CD4-positive, CD25-positive, alpha-beta regulatory T cell (primary cell): ENCODE data around the gene CERKL. TPM values are rescaled to one million over a fixed set of nuclear protein-coding genes. Genes with fewer than 3 reads are reported as not detected.
A peak's percentile ranks its signal among the peaks of the same experiment; 100 is the strongest.

ENCODE experiments used
- ATAC-seq, 2 donors: fragments of 150-1000 bp; cut with Tn5 transposase; one replicate each; pipeline ENCODE4 v1.10.0; 2021; ENCODE audit warnings: low read depth in 2 of 2, moderate number of reproducible peaks in 2 of 2, moderate library complexity in 1 of 2
- DNase-seq, 3 donors: peaks; one replicate each; pipeline versions ENCODE4 v3.0.0 to v3.0.0-alpha.2; 2012 to 2022; ENCODE audit warnings: mixed read lengths in 1 of 3
- H3K27ac ChIP-seq: one replicate; pipeline ENCODE4 v1.7.0; 2013; ENCODE audit warnings: mild to moderate bottlenecking, low read length; ENCODE audit not compliant: insufficient read depth, poor library complexity, severe bottlenecking
- H3K27me3 ChIP-seq: one replicate; pipeline ENCODE4 v1.7.0; 2013; ENCODE audit warnings: low read length; ENCODE audit not compliant: control insufficient read depth, insufficient read depth
- H3K36me3 ChIP-seq: one replicate; pipeline ENCODE4 v1.7.0; 2013; ENCODE audit warnings: mild to moderate bottlenecking, low read length, moderate library complexity; ENCODE audit not compliant: control insufficient read depth, insufficient read depth
- H3K4me1 ChIP-seq: 2 replicates; pipeline ENCODE4 v1.7.0; 2013; ENCODE audit warnings: mild to moderate bottlenecking, low read length; ENCODE audit not compliant: insufficient read depth, control insufficient read depth, poor library complexity, severe bottlenecking
- H3K4me3 ChIP-seq: one replicate; pipeline ENCODE4 v1.7.0; 2013; ENCODE audit warnings: low read depth, mild to moderate bottlenecking, low read length, moderate library complexity
- H3K9me3 ChIP-seq, 2 experiments: 1 replicate in 1 of 2; 2 replicates in 1 of 2; pipeline ENCODE4 v1.7.0; 2013; ENCODE audit warnings: low read length in 2 of 2, mild to moderate bottlenecking in 1 of 2, moderate library complexity in 1 of 2; ENCODE audit not compliant: control insufficient read depth in 2 of 2
- H3K27ac Mint-ChIP-seq, 3 donors: one replicate each; pipeline ENCODE4 v1.8.0; 2020 to 2022; ENCODE audit warnings: mild to moderate bottlenecking in 3 of 3, mixed read lengths in 3 of 3, moderate library complexity in 2 of 3
- H3K27me3 Mint-ChIP-seq: one replicate; pipeline ENCODE4 v1.8.0; 2022; ENCODE audit warnings: mild to moderate bottlenecking, mixed read lengths
- H3K36me3 Mint-ChIP-seq: one replicate; pipeline ENCODE4 v1.8.0; 2020; ENCODE audit warnings: mixed read lengths
- H3K4me1 Mint-ChIP-seq, 4 donors: one replicate each; pipeline ENCODE4 v1.8.0; 2020 to 2022; ENCODE audit warnings: mixed read lengths in 4 of 4, mild to moderate bottlenecking in 1 of 4
- H3K4me3 Mint-ChIP-seq, 4 donors: one replicate each; pipeline ENCODE4 v1.8.0; 2020 to 2022; ENCODE audit warnings: mild to moderate bottlenecking in 4 of 4, mixed read lengths in 4 of 4, moderate library complexity in 3 of 4
- H3K9me3 Mint-ChIP-seq, 7 donors: one replicate each; pipeline ENCODE4 v1.8.0; 2020 to 2022; ENCODE audit warnings: mixed read lengths in 7 of 7, mild to moderate bottlenecking in 3 of 7, moderate library complexity in 2 of 7
- polyA plus RNA-seq, 4 donors: library from polyadenylated mRNA; unstranded; fragments of 300-500 nt; fragmentation: Illumina TruSeq; gene quantifications; one replicate each; pipeline ENCODE4 v1.2.3, GENCODE V29; 2021
- total RNA-seq: library from RNA; stranded (reverse); gene quantifications from one replicate; pipeline ENCODE4 v1.2.3, GENCODE V29; 2022

CERKL gene
- total and polyA plus RNA-seq, 5 donors from 2014 or later: 4.2 to 12.0 (median 9.0) TPM; not detected in 1

DNA sequence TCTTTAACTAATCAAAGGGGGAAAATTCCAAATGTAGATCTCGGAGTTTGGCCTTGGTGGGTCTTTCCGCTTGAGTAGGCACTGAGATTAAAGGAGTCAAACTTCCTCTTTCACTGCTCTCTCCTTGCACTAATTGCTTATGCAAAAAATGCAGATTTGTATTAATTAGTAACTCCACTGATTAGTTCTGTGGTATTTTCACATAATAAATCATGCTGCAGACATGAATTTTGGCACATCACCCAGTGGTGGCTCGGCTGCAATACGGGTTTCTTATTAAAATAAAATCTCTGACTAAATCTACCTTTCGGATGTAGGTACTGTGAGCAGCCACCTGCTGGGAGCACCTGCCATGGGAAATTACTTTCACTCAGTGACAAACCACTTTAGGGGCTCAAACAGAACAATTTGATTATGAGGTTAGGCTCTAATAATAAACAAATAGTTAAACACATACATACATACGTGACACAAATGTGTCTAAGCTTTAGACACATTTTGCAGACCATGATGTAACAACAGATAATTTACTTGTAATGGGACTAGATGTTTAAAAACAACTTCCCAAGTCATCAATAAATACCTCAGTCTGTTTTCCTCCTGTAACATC, 29.8 kb upstream of the CERKL start:
- peaks cover 70% of the 10 kb centered on the region for H3K27me3 Mint-ChIP-seq
- ATAC-seq: no peak
- no peak for DNase-seq
- peak overlapping the region in 1 of 4 donors; percentile 38 for H3K4me3 Mint-ChIP-seq
- Histone ChIP-seq H3K27ac (no peak overlapping the region), H3K4me1 (peaks cover 3% of the 10 kb centered on the region), H3K9me3 (no peaks in the 10 kb centered on the region), H3K27me3 (peaks cover 26% of the 10 kb centered on the region), H3K4me3 (no peak overlapping the region), H3K36me3 (no peaks in the 10 kb centered on the region)
- peaks cover 0 to 4% (median 0%) of the 10 kb centered on the region in 7 donors for H3K9me3 Mint-ChIP-seq
- peaks cover 0 to 23% (median 5%) of the 10 kb centered on the region in 4 donors for H3K4me1 Mint-ChIP-seq
- H3K27ac Mint-ChIP-seq: no peak overlapping the region
- H3K36me3 Mint-ChIP-seq: no peaks in the 10 kb centered on the region

GRCh38 chr2:181685150-181685688, 28.3 kb upstream of the CERKL start:
- no peak overlapping the region for H3K27ac Mint-ChIP-seq
- H3K36me3 Mint-ChIP-seq: no peaks in the 10 kb centered on the region
- Histone ChIP-seq H3K36me3 (no peaks in the 10 kb centered on the region), H3K4me3 (no peak overlapping the region), H3K4me1 (no peaks in the 10 kb centered on the region), H3K27ac (no peak overlapping the region), H3K9me3 (no peaks in the 10 kb centered on the region), H3K27me3 (peaks cover 33% of the 10 kb centered on the region)
- no peak for ATAC-seq
- peak overlapping the region in 2 of 4 donors; percentile 3 to 13 for H3K4me3 Mint-ChIP-seq
- peaks cover 0 to 34% (median 9%) of the 10 kb centered on the region in 4 donors for H3K4me1 Mint-ChIP-seq
- H3K9me3 Mint-ChIP-seq: peaks cover 0 to 8% (median 2%) of the 10 kb centered on the region in 7 donors
- DNase-seq: no peak
- H3K27me3 Mint-ChIP-seq: peaks cover 85% of the 10 kb centered on the region

GRCh38 chr2:181684454-181685149, 27.7 kb upstream of the CERKL start:
- ATAC-seq: no peak
- Histone ChIP-seq H3K4me1 (no peaks in the 10 kb centered on the region), H3K4me3 (no peak overlapping the region), H3K36me3 (no peaks in the 10 kb centered on the region), H3K27me3 (peaks cover 38% of the 10 kb centered on the region), H3K9me3 (no peaks in the 10 kb centered on the region), H3K27ac (no peak overlapping the region)
- no peaks in the 10 kb centered on the region for H3K36me3 Mint-ChIP-seq
- H3K9me3 Mint-ChIP-seq: peaks cover 0 to 8% (median 2%) of the 10 kb centered on the region in 7 donors
- H3K4me1 Mint-ChIP-seq: peaks cover 4 to 34% (median 11%) of the 10 kb centered on the region in 4 donors
- H3K27me3 Mint-ChIP-seq: peaks cover 85% of the 10 kb centered on the region
- peak overlapping the region in 2 of 4 donors; percentile 3 to 13 for H3K4me3 Mint-ChIP-seq
- no peak overlapping the region for H3K27ac Mint-ChIP-seq
- no peak for DNase-seq

- Mint-ChIP-seq H3K27me3 (peaks cover 90% of the 10 kb centered on the region), H3K4me3 (peak overlapping the region in 3 of 4 donors; percentile 9 to 70 (median 52)), H3K9me3 (peaks cover 0 to 11% (median 2%) of the 10 kb centered on the region in 7 donors), H3K4me1 (peaks cover 4 to 38% (median 12%) of the 10 kb centered on the region in 4 donors), H3K36me3 (no peaks in the 10 kb centered on the region), H3K27ac (no peak overlapping the region)
- H3K27me3 ChIP-seq: peaks cover 38% of the 10 kb centered on the region
- H3K36me3 ChIP-seq: no peaks in the 10 kb centered on the region
- no peak for DNase-seq
- no peaks in the 10 kb centered on the region for H3K4me1 ChIP-seq
- ATAC-seq: no peak
- no peak overlapping the region for H3K27ac ChIP-seq
- no peak overlapping the region for H3K4me3 ChIP-seq
- H3K9me3 ChIP-seq: no peaks in the 10 kb centered on the region
Measured at GRCh38 chr2:181683518-181684453, 26.9 kb upstream of the CERKL start.

GRCh38 chr2:181682795-181683517, 26.1 kb upstream of the CERKL start:
- peaks cover 3% of the 10 kb centered on the region for H3K36me3 Mint-ChIP-seq
- ATAC-seq: no peak
- no peak for DNase-seq
- H3K27ac Mint-ChIP-seq: no peak overlapping the region
- Histone ChIP-seq H3K4me3 (no peak overlapping the region), H3K4me1 (no peaks in the 10 kb centered on the region), H3K9me3 (no peaks in the 10 kb centered on the region), H3K27ac (no peak overlapping the region), H3K27me3 (peaks cover 46% of the 10 kb centered on the region), H3K36me3 (no peaks in the 10 kb centered on the region)
- peaks cover 90% of the 10 kb centered on the region for H3K27me3 Mint-ChIP-seq
- H3K9me3 Mint-ChIP-seq: peaks cover 0 to 13% (median 2%) of the 10 kb centered on the region in 7 donors
- H3K4me3 Mint-ChIP-seq: peak overlapping the region in 3 of 4 donors; percentile 52 to 70 (median 64)
- H3K4me1 Mint-ChIP-seq: peaks cover 4 to 44% (median 12%) of the 10 kb centered on the region in 4 donors

DNA sequence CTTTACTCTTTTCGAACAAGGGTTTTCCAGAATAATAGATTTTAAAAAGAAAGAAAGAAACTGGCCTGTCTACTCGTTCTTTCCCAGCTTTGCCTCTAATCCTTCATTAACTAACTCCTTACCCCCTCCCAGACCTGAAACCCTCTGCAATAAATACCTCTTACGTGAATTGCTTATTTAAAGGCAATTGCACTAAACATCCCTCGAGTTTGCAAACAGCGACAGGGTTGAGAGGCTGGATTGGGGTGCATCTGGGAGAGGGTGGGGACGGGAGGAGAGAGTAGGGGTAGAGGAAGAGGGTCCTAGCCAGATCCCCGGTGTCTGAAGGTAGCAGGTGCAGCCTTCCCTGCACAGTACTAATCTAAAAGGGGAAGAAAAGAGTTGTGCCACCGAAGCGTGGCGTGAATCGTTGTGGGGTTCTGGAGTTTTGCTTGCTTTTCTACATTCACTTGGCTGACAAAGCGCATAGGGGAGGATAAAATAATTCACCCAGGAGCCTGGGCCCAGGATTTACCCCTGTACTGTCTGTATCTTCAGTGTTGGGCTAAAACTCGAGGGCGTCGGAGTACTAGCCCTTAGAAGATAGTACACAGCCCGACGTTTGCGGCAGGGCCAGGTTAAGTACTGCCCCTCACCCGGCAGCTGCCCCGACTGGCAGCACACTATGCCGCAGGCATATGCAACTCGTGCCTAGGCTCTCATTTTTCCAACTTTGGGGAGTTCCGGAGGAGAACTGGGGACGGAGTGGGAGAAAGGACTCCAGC, 25.3 kb upstream of the CERKL start:
- DNase-seq (no peak), ATAC-seq (no peak)
- no peaks in the 10 kb centered on the region for H3K9me3 ChIP-seq
- no peak overlapping the region for H3K4me3 ChIP-seq
- no peak overlapping the region for H3K27ac ChIP-seq
- Mint-ChIP-seq H3K27me3 (peaks cover 88% of the 10 kb centered on the region), H3K9me3 (peaks cover 0 to 17% (median 2%) of the 10 kb centered on the region in 7 donors), H3K36me3 (peaks cover 3% of the 10 kb centered on the region), H3K27ac (no peak overlapping the region), H3K4me1 (peaks cover 4 to 48% (median 14%) of the 10 kb centered on the region in 4 donors), H3K4me3 (peak overlapping the region in 2 of 4 donors; percentile 56 to 64)
- H3K4me1 ChIP-seq: peaks cover 3% of the 10 kb centered on the region
- no peaks in the 10 kb centered on the region for H3K36me3 ChIP-seq
- H3K27me3 ChIP-seq: peaks cover 44% of the 10 kb centered on the region
